ENCODE results near the gene ZNF484. TPM values are rescaled to one million over a fixed set of nuclear protein-coding genes. Genes with fewer than 3 reads are reported as not detected.
"Not testable (repeated sequence)": the region's sequence is repeated elsewhere in the genome, so short reads cannot be mapped to it uniquely, and the experiment has no call there.

Gene ZNF484
- total RNA-seq, 1 donor from 2014 or later: 13.1 TPM

DNA sequence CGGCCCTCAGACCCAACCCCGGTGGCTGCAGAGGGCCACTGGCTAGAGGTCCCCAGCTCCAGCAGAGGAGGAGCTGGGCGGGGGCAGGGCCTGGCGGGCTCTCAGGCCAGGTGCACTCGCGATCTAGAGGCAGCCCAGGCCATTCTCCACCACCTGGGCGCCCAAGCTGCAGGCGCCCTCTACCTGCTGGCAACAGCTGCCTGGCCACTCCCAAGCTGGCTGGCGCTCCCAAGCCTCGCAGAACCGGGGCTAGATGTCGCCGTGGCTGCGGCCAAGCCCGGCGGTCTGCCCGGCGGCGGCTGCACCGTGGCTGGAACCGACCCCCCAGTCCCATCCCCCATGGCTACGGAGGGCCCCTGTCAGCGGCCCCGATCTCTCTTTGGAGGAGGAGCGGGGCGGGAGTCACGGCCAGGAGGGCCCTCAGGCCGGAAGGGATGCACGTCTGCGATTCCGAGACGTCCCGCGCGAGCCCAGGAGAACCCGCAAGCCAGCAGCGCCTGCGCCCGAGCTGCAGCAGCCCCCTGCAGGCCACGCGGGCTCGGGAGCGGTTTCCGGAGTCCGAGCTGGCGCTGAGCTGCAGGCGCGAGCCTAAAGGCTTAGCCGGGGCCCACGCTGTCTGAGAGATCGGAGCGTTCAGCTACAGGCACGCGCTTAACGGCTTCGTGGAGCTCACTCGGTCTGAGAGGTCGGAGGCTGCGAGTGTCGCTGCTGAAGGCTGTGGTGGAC is 68.9 kb downstream of the ZNF484 start:
- TF ChIP-seq, protein P1, sequence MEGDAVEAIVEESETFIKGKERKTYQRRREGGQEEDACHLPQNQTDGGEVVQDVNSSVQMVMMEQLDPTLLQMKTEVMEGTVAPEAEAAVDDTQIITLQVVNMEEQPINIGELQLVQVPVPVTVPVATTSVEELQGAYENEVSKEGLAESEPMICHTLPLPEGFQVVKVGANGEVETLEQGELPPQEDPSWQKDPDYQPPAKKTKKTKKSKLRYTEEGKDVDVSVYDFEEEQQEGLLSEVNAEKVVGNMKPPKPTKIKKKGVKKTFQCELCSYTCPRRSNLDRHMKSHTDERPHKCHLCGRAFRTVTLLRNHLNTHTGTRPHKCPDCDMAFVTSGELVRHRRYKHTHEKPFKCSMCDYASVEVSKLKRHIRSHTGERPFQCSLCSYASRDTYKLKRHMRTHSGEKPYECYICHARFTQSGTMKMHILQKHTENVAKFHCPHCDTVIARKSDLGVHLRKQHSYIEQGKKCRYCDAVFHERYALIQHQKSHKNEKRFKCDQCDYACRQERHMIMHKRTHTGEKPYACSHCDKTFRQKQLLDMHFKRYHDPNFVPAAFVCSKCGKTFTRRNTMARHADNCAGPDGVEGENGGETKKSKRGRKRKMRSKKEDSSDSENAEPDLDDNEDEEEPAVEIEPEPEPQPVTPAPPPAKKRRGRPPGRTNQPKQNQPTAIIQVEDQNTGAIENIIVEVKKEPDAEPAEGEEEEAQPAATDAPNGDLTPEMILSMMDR (conservative IDR thresholded peaks at IDR 0.05): peak; percentile 53
- no peaks in the 10 kb centered on the region for H3K9me3 Mint-ChIP-seq
- peaks cover 81% of the 10 kb centered on the region for H3K27me3 Mint-ChIP-seq (ENCODE audit: low read depth)
- H3K4me3 Mint-ChIP-seq: peak overlapping the region; percentile 84
- peak; percentile 76 for DNase-seq (ENCODE audit: low read depth, low spot score)
- H3K27ac Mint-ChIP-seq (ENCODE audit: unreplicated experiment): no peak overlapping the region
- no peaks in the 10 kb centered on the region for H3K36me3 Mint-ChIP-seq (ENCODE audit: low read depth)
- H3K4me1 Mint-ChIP-seq: peaks cover 8% of the 10 kb centered on the region

DNA sequence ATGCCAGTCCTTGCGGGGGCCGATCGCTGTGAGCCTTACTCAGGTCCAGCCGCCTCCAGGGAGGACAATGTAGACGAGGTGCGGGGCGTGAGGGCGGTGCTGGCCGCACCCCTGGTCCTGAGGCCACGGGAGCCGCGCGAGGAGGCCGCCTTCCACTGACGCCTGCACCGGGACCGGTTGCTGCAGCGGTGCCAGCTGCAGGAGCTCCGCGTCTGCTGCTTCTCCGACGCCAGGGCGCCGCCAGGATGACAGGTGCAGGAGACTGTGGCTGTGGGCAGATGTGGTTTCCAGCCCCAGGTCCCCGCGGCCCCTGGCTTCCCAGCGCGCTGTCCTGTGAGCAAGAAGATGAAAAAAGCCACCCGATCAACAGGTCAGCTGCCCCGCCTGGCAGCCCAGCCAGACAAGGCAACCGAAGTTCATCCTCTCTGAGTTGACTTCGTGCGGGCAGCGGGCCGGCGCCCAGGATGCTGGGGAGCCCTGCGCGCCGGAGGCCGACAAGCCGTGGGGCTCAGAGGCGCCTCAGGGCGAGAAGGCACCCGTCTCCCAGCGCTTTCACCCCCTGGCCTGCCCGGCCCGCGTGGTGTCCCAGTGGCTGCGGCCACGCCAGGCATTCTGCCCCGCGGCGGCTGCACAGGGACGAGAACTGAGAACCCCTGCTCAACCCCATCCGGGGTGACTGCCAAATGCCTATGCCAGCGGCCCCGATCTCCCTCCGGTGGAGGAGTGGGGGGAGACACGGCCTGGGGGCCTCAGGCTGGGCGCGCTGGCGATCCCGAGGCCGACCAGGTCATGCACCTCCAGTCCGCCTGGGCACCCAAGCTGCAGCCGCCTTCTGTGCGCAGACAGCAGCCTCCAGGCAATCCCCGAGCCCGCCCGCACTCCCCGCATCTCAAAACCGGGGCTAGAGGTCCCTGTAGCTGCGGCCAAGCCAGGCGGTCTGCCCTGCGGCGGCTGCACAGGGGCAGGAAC is 69.8 kb downstream of the ZNF484 start:
- DNase-seq (ENCODE audit: low read depth, low spot score): no peak
- peaks cover 8% of the 10 kb centered on the region for H3K4me1 Mint-ChIP-seq
- H3K9me3 Mint-ChIP-seq: no peaks in the 10 kb centered on the region
- peaks cover 73% of the 10 kb centered on the region for H3K27me3 Mint-ChIP-seq (ENCODE audit: low read depth)
- H3K27ac Mint-ChIP-seq (ENCODE audit: unreplicated experiment): no peak overlapping the region
- no peak overlapping the region for H3K4me3 Mint-ChIP-seq
- TF ChIP-seq, protein P1 (conservative IDR thresholded peaks at IDR 0.05): no peak
- no peaks in the 10 kb centered on the region for H3K36me3 Mint-ChIP-seq (ENCODE audit: low read depth)

DNA sequence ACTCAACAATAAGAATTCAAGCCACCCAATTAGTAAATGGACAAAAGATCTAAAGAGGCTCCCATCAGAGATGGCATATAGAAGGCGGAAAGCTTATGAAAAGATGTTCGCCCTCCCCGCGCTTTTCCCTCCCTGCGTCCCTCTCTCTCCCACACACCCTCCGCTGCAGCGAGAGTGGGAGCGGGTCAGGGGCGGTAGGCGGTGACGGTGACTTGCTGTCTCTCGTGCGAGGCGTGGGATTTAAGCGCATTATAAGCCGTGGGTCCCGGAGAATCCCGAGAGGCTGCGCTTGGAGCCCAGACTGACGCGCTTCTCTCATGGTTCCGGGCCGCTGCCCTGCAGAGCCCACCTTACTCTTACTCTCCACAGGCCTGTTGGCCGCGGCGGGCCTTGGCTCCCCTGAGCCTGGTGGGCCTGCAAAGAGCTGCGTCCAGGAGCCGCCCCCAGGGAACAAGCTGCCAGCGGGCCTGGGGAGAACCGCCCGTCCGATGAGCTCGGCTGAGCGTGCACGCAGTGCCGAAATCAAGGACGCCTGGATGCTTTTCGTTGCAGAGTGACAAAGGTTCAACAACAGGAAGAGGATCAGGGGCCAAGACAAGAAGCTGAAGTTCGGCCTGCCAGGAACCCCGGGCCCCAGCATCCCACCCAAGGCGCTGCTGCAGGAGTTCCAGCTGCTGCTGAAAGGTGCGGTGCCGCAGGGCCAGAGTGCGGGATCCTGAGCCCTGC is 70.6 kb downstream of the ZNF484 start:
- H3K4me1 Mint-ChIP-seq: peaks cover 8% of the 10 kb centered on the region
- no peaks in the 10 kb centered on the region for H3K36me3 Mint-ChIP-seq (ENCODE audit: low read depth)
- TF ChIP-seq, protein P1 (conservative IDR thresholded peaks at IDR 0.05): no peak
- no peak overlapping the region for H3K4me3 Mint-ChIP-seq
- peaks cover 69% of the 10 kb centered on the region for H3K27me3 Mint-ChIP-seq (ENCODE audit: low read depth)
- no peak for DNase-seq (ENCODE audit: low read depth, low spot score)
- H3K27ac Mint-ChIP-seq (ENCODE audit: unreplicated experiment): no peak overlapping the region
- H3K9me3 Mint-ChIP-seq: no peaks in the 10 kb centered on the region

DNA sequence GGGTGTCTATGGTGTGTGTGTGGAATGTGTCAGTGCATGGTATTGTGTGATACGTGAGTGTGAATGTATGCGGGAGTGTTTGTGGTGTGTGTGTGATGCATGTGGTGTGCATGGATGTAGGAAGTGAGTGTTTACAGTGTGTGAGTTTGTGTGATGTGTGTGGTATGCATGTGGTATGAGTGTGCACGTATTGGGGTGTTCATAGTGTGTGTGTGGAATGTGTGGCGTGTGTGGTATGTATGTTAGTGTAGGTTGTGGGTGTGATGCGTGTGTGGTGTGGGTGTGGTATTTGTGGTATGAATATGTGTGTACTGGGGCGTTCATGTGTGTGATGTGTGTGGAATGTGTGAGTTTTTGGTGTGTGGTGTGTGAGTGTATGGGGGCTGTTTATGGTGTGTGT is 73.1 kb downstream of the ZNF484 start:
- Mint-ChIP-seq H3K36me3 (ENCODE audit: low read depth) (no peaks in the 10 kb centered on the region), H3K9me3 (no peaks in the 10 kb centered on the region), H3K4me1 (peaks cover 5% of the 10 kb centered on the region), H3K27ac (ENCODE audit: unreplicated experiment) (no peak overlapping the region), H3K27me3 (ENCODE audit: low read depth) (peaks cover 60% of the 10 kb centered on the region), H3K4me3 (no peak overlapping the region)
- TF ChIP-seq, protein P1 (conservative IDR thresholded peaks at IDR 0.05): no peak
- no peak for DNase-seq (ENCODE audit: low read depth, low spot score)

DNA sequence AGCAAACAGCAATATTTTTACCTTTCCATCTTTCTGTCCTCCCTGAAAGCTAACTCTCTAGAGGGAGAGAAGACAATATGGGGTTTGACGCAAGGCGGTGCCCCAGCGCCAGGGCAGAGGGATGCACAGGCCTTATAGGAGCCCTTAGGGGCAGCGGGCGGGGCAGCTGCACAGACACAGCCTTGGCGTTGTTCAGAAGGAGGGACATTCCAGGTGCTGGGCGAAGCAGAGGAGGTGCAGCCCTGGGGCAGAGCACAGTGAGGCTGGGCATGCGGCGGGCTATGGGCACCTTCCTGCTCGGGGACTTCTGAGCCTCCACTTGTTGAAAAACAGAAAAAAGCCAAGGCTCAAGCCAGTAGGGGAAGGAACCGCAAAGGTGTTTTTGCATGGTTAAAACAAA is 79.5 kb downstream of the ZNF484 start:
- Mint-ChIP-seq H3K4me1 (no peaks in the 10 kb centered on the region), H3K9me3 (no peaks in the 10 kb centered on the region), H3K27me3 (ENCODE audit: low read depth) (peaks cover 63% of the 10 kb centered on the region), H3K36me3 (ENCODE audit: low read depth) (no peaks in the 10 kb centered on the region), H3K27ac (ENCODE audit: unreplicated experiment) (no peak overlapping the region), H3K4me3 (no peak overlapping the region)
- DNase-seq (ENCODE audit: low read depth, low spot score): no peak
- TF ChIP-seq, protein P1 (conservative IDR thresholded peaks at IDR 0.05): no peak

DNA sequence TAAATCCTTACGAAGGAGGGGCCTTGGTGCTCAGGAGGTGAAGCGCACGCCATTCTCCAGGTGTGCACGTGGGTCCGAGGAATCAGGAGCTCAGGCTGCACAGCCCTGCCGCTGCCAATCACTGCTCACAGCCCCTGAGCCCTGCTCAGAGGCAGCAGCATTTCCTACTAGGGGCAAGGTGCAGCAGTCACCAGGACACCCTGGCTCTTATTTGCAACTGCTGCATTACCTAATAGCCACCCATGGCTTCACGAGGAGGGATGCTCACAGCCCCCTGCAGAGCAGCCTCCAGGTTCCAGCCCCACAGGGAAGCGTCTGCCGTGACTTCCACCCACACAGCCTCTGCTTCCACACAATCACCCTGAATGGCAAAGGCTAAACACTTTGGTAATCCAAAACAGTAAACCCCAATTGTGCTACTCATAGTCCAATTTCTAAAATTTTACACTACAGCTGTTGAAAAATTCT is 81.5 kb downstream of the ZNF484 start:
- not testable (repeated sequence) for H3K36me3 Mint-ChIP-seq (ENCODE audit: low read depth); H3K9me3 Mint-ChIP-seq; H3K27ac Mint-ChIP-seq (ENCODE audit: unreplicated experiment); H3K4me1 Mint-ChIP-seq; H3K4me3 Mint-ChIP-seq; DNase-seq (ENCODE audit: low read depth, low spot score)
- peaks cover 54% of the 10 kb centered on the region for H3K27me3 Mint-ChIP-seq (ENCODE audit: low read depth)

All from neural crest cell (in vitro differentiated cells).